ENCODE data around the gene ATG14. TPM values are rescaled to one million over a fixed set of nuclear protein-coding genes. Genes with fewer than 3 reads are reported as not detected.

ATG14 gene
- total RNA-seq, 2 experiments from 2014 or later = 19.9 to 20.5 TPM

DNA sequence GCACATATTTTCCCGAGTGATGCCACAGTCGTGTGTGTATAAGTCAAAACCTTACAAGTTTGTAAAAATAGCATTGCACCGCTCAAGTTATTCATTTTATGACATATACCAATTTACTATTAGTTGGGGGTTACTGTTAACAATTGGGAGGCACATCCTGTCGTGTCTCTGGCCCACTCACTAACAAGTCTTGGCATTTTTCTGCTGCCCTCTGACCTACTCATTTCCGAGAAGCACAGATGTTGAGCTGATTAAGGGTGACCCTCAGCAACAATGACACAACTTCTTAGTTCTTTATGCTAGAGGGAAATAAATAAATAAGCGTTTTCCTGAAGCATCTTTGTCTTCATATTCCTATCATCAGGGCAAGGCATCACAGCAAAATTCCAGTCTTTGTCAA, 6.8 kb upstream of the ATG14 start:
- no peaks in the 10 kb centered on the region for H3K27me3 Mint-ChIP-seq
- Histone ChIP-seq H3K4me1 (ENCODE audit: insufficient read depth, low read length) (no peaks in the 10 kb centered on the region), H3K36me3 (ENCODE audit: insufficient read depth, low read length) (no peaks in the 10 kb centered on the region), H3K27ac (ENCODE audit: low read depth in 1 of 2, low read length in 2 of 2) (no peak overlapping the region), H3K4me3 (ENCODE audit: low read length) (no peak overlapping the region), H3K27me3 (ENCODE audit: control insufficient read depth in 1 of 2, insufficient read depth in 2 of 2, low read length in 2 of 2) (no peaks in the 10 kb centered on the region), H3K9me3 (ENCODE audit: control insufficient read depth in 1 of 2, insufficient read depth in 1 of 2, low read length in 2 of 2) (no peaks in the 10 kb centered on the region)
- no peaks in the 10 kb centered on the region for H3K9me3 Mint-ChIP-seq
- DNase-seq = no peak
- H3K36me3 Mint-ChIP-seq (ENCODE audit: low read depth) = no peaks in the 10 kb centered on the region
- ChIA-PET POLR2A (no interaction called here), CTCF (no interaction called here)
- no peaks in the 10 kb centered on the region for H3K4me1 Mint-ChIP-seq (ENCODE audit: low read depth)
- ATAC-seq (ENCODE audit: poor library complexity) = no peak
- H3K27ac Mint-ChIP-seq = no peak overlapping the region
- TF ChIP-seq, protein P1, sequence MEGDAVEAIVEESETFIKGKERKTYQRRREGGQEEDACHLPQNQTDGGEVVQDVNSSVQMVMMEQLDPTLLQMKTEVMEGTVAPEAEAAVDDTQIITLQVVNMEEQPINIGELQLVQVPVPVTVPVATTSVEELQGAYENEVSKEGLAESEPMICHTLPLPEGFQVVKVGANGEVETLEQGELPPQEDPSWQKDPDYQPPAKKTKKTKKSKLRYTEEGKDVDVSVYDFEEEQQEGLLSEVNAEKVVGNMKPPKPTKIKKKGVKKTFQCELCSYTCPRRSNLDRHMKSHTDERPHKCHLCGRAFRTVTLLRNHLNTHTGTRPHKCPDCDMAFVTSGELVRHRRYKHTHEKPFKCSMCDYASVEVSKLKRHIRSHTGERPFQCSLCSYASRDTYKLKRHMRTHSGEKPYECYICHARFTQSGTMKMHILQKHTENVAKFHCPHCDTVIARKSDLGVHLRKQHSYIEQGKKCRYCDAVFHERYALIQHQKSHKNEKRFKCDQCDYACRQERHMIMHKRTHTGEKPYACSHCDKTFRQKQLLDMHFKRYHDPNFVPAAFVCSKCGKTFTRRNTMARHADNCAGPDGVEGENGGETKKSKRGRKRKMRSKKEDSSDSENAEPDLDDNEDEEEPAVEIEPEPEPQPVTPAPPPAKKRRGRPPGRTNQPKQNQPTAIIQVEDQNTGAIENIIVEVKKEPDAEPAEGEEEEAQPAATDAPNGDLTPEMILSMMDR (IDR thresholded peaks at IDR 0.05) = no peak
- intact Hi-C loops (cut with DNase I, micrococcal nuclease) = loop anchor here in 1 of 2 experiments (10.0 kb wide), 1 partner anchor 696 kb away; the partner anchor contains the start of gene PELI2
- H3K4me3 Mint-ChIP-seq = no peak overlapping the region

GRCh38 chr14:55417955-55418354, 6.3 kb upstream of the ATG14 start:
- no peaks in the 10 kb centered on the region for H3K9me3 Mint-ChIP-seq
- POLR2A ChIA-PET = interaction anchor here (0.6 kb wide), 1 partner anchor 1991 kb away, joined by 3 read pairs; no protein-coding TSS in a partner anchor
- intact Hi-C loops (cut with DNase I, micrococcal nuclease) = loop anchor here in 1 of 2 experiments (10.0 kb wide), 1 partner anchor 697 kb away; the partner anchor contains the start of gene PELI2

GRCh38 chr14:55416866-55417265, 5.2 kb upstream of the ATG14 start:
- H3K27me3 ChIP-seq (ENCODE audit: control insufficient read depth in 1 of 2, insufficient read depth in 2 of 2, low read length in 2 of 2) = no peaks in the 10 kb centered on the region
- Mint-ChIP-seq H3K27me3 (no peaks in the 10 kb centered on the region), H3K27ac (no peak overlapping the region), H3K36me3 (ENCODE audit: low read depth) (no peaks in the 10 kb centered on the region), H3K4me3 (no peak overlapping the region), H3K9me3 (no peaks in the 10 kb centered on the region), H3K4me1 (ENCODE audit: low read depth) (peaks cover 9% of the 10 kb centered on the region)
- no peak overlapping the region for H3K27ac ChIP-seq (ENCODE audit: low read depth in 1 of 2, low read length in 2 of 2)
- ATAC-seq (ENCODE audit: poor library complexity) = peak; percentile 43
- intact Hi-C loops (cut with DNase I, micrococcal nuclease) = loop anchor here in 1 of 2 experiments (10.0 kb wide), 1 partner anchor 698 kb away; the partner anchor contains the start of gene PELI2
- H3K36me3 ChIP-seq (ENCODE audit: insufficient read depth, low read length) = no peaks in the 10 kb centered on the region
- TF ChIP-seq, protein P1 (IDR thresholded peaks at IDR 0.05) = peak; percentile 35
- DNase-seq = peak in 5 of 14 experiments; percentile 8 to 42 (median 30)
- H3K9me3 ChIP-seq (ENCODE audit: control insufficient read depth in 1 of 2, insufficient read depth in 1 of 2, low read length in 2 of 2) = no peaks in the 10 kb centered on the region
- ChIA-PET CTCF (interaction anchor here (1.0 to 1.5 kb wide), 5 partner anchors 10 to 157 kb away, joined by 3 to 5 read pairs (median 4); no protein-coding TSS in a partner anchor), POLR2A (interaction anchor here (0.9 kb wide), 2 partner anchors 12 to 15 kb away, joined by 3 read pairs; no protein-coding TSS in a partner anchor)
- peaks cover 4% of the 10 kb centered on the region for H3K4me1 ChIP-seq (ENCODE audit: insufficient read depth, low read length)
- H3K4me3 ChIP-seq (ENCODE audit: low read length) = no peak overlapping the region

More at GRCh38 chr14:55417955-55418354, 6.3 kb upstream of the ATG14 start:
- Histone ChIP-seq H3K27ac (ENCODE audit: low read depth in 1 of 2, low read length in 2 of 2) (no peak overlapping the region), H3K4me1 (ENCODE audit: insufficient read depth, low read length) (no peaks in the 10 kb centered on the region), H3K9me3 (ENCODE audit: control insufficient read depth in 1 of 2, insufficient read depth in 1 of 2, low read length in 2 of 2) (no peaks in the 10 kb centered on the region), H3K4me3 (ENCODE audit: low read length) (no peak overlapping the region), H3K27me3 (ENCODE audit: control insufficient read depth in 1 of 2, insufficient read depth in 2 of 2, low read length in 2 of 2) (no peaks in the 10 kb centered on the region), H3K36me3 (ENCODE audit: insufficient read depth, low read length) (no peaks in the 10 kb centered on the region)
- CTCF ChIA-PET = interaction anchor here (0.7 to 1.5 kb wide), 2 partner anchors 11 to 220 kb away, joined by 4 to 5 read pairs; no protein-coding TSS in a partner anchor
- H3K4me1 Mint-ChIP-seq (ENCODE audit: low read depth) = no peaks in the 10 kb centered on the region
- no peak overlapping the region for H3K27ac Mint-ChIP-seq
- no peak for DNase-seq
- no peaks in the 10 kb centered on the region for H3K36me3 Mint-ChIP-seq (ENCODE audit: low read depth)
- H3K4me3 Mint-ChIP-seq = no peak overlapping the region
- H3K27me3 Mint-ChIP-seq = no peaks in the 10 kb centered on the region
- TF ChIP-seq, protein P1 (IDR thresholded peaks at IDR 0.05) = no peak
- no peak for ATAC-seq (ENCODE audit: poor library complexity)
